ENCODE results near the gene RWDD4.

- TF ChIP-seq, protein P1, sequence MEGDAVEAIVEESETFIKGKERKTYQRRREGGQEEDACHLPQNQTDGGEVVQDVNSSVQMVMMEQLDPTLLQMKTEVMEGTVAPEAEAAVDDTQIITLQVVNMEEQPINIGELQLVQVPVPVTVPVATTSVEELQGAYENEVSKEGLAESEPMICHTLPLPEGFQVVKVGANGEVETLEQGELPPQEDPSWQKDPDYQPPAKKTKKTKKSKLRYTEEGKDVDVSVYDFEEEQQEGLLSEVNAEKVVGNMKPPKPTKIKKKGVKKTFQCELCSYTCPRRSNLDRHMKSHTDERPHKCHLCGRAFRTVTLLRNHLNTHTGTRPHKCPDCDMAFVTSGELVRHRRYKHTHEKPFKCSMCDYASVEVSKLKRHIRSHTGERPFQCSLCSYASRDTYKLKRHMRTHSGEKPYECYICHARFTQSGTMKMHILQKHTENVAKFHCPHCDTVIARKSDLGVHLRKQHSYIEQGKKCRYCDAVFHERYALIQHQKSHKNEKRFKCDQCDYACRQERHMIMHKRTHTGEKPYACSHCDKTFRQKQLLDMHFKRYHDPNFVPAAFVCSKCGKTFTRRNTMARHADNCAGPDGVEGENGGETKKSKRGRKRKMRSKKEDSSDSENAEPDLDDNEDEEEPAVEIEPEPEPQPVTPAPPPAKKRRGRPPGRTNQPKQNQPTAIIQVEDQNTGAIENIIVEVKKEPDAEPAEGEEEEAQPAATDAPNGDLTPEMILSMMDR (conservative IDR thresholded peaks at IDR 0.05; ENCODE audit: low read depth, low read length): no peak
- no peak for TF ChIP-seq EZH2 (IDR thresholded peaks at IDR 0.05; ENCODE audit: low read length, unreplicated experiment)
These were observed 51.1 kb downstream of the RWDD4 start for GRCh38 chr4:183607894-183608293.

Measured in PC-3 (cell line).